GM10847 (cell line): ENCODE results near the gene EXOC4.

Experiments
- POLR2A ChIP-seq: IDR thresholded peaks from 2 replicates; pipeline ENCODE4 v1.6.1; 2011; ENCODE audit not compliant: insufficient read length; ENCODE audit errors: extremely low read depth

Gene EXOC4

DNA sequence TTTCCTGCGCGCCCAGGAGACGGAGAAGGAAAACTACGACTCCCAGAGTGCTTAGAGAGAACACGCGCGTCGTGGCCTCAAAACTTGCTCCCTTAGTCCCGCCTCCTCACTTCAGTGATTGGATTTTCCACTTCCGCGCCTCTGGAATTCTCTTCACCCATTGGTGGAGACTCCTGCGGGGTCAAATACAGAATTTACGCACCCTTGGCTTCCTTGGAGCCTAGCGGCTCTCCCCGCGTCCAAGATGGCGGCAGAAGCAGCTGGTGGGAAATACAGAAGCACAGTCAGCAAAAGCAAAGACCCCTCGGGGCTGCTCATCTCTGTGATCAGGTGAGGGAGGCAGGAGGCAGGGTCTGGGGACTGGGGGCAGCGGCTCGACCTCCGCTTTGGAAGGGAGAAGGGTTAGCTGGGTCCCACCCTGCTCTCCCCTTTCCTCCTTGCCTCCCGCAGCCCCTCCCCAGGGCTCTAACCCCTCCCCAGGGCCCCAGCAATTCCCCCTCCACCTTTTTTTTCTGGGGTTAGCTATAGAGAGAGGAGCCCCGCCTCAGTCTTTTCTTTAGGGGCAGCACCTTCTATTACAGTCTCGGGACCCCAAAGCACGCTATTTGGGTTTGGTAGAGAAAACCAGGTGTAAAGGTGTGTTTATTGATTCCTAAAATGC lies at the start of gene EXOC4:
Gene EXOC4 (plus strand): TSS at position 221 of the 661 bp plus-strand sequence.
- TF ChIP-seq POLR2A: peak; percentile 65

DNA sequence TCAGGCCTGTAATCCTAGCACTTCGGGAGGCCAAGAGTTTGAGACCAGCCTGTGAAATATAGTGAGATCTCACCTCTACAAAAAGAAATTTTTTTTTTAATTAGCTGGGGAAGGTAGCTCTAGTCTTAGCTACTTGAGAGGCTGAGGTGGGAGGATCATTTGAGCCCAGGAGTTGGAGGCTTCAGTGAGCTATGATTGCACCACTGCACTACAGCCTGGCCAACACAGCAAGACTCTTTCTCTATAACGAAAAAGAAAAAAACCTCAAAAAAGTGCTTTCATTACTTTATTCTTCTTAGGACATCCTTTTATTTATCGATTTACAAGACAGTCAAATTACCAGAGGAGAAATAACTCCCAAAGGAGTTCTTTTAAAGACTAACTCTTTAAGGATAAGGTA lies 49.4 kb upstream of the EXOC4 start:
- TF ChIP-seq POLR2A: no peak

DNA sequence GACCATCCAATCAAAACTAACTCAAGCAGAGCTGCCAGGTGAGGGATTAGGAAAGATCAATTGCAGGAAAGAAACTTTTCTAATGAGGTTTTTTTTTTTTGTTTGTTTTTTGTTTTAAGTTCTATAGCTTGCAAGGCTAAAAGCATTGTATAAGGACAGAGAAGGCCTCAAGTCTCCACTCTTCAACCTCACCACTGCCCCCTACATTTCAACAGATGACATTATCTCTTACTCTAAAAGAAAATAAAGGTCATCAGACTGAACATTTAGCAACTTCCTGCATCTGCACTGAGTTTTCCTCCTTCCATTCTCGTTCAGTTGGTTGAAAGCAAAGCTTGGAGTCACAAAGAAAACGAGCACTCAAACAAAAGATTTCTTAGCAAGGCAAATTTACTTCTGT lies 45.2 kb upstream of the EXOC4 start:
- no peak for TF ChIP-seq POLR2A

DNA sequence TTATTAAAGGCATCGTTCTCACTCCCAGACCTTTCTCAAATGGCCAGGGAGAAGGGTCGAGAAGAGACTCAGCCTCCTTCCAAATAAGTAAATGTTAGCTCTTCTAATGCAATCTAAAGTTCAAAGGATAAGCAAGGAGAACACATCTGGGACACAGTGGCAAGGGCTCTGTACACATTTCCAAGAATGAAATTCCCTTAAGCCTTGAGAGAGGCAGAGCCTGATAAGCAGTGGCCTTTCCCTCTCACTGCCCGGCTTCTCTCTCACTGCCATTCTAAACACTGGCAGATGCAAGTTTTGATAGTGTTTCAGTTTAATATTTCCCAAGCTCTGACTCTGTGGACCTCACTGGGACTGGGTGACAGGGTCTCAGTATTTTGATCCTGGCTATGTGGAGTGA lies 35.1 kb upstream of the EXOC4 start:
- TF ChIP-seq POLR2A: no peak

DNA sequence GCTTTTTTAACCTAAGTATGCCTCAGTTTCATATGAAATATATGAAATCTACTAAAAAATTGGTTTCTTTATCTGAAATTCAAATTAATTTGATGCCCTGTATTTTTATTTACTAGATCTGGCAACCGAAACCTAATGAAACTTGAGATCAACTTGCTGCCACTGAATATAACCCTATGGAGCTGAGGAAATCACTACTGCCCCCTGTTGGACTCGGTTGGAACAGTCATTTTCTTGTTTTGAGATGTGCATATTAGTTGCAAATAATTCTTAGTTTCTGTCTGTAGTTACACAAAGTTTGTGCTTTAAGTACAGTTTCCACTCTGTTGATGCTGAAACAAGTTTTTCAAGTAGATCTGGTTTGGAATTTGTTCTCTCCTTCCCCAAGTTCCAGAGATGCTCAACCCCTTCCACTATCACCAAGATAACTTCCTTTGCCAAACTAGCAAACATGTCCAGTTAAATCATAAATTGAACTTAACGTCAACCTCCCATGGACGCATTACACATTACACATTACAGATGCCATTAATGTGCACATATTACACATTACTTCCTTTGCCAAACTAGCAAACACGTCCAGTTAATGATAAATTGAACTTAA lies 22.2 kb upstream of the EXOC4 start:
- TF ChIP-seq POLR2A: no peak

DNA sequence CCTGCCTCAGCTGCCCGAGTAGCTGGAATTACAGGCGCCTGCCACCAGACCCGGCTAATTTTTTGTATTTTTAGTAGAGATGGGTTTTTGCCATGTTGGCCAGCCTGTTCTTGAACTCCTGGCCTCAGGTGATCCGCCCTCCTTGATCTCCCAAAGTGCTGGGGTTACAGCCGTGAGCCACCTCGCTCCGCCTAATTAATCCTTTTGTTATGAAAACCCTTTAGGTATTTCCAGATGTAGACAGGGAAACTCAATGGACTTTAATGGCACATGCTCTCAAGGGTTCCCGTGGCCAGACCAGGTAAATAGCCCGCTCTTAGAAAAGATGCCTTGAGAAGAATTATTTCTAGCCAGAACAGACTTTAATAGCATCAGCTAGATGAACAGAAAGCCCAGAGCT lies 19.7 kb upstream of the EXOC4 start:
- TF ChIP-seq POLR2A: no peak

DNA sequence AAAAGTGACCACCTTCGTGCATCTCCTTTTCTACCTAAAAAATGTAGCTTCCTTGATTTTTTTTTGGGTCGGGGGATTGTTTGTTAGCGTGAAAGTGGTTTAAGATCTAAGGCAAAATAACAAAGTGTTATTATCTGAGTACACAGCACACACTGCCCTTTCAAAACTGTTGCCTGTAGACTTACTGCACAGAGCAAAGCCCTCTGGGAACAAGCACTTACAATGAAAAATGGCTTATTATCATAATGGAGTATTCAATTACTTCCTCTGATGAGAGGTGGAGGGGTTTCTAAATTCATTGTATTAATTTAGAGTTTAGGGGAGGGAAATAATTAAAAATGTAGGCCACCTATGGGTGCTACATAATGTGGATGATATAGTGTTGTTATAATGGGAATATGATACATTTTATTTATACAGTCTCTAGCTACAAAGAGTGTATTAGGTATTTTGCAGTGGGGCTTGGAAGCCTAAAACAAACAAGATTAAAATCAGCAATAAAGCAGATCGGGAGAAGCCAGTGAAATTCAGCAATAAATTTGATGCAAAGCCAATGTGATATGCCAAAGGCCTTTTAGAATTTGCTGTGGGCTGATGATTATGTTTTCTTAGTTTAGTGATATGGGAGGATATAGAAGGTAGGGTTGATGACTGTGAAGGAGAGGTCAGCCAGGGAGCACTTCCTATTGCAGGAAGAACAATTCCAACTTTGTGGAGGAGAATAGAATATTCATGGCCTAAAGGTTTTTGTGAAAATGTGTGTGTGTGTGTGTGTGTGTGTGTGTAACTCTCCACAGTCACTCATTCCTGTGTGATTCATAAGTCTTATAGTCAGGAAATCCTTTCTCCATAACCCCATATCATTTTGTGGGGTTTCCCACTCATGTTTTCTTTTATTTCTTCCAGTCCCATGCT lies 17.7 kb upstream of the EXOC4 start:
- TF ChIP-seq POLR2A: no peak

DNA sequence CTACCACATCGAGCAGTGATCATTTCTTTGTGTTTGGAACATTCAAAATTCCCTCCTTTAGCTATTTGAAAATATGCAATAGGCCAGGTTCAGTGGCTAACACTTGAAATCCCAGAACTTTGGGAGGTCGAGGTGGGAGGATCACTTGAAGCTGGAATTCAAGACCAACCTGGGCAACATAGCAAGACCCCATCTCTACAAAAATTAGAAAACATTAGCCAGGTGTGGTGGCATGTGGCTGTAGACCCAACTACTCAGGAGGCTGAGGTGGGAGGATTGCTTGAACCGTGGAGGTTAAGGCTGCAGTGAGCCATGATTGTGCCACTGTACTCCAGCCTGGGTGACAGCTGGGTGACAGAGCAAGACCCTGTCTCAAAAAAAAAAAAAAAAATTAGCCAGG lies 15.3 kb upstream of the EXOC4 start:
- no peak for TF ChIP-seq POLR2A

DNA sequence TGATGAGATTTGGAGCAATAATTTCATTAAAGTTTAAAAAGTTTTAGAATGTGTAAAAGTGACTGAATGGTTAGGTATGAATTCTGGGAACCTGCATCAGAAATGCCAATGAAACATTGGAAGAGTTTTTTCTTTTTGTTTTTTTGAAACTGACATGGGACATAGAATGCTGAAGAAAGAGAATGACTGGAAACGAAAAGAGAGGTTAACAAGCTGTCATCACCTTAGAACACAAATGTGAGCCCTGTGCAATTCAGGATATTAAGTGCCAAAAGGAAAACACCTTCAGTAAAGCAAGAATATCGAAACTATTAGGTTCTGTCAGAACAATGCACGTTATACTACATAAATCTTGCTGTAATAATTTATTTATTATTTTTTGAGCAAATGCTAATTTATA lies 12.6 kb upstream of the EXOC4 start:
- TF ChIP-seq POLR2A: no peak

DNA sequence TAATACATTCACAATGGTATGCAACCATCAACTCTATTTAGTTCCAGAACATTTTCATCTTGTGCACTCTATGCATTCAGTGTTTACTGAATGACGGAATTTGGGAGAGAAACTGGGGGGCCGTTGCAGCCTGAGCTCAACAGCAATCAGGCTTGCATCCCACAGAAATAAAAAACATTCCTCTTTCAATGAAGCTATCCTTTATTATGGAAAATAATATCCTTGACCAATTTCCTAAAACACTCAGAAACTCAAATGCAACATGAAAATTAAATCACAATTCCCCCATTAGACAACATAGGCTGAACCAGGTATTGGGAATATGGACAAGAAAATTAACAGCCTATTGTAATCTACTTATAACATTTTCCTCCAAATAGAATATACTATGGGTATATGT lies 6.3 kb upstream of the EXOC4 start:
- no peak for TF ChIP-seq POLR2A

DNA sequence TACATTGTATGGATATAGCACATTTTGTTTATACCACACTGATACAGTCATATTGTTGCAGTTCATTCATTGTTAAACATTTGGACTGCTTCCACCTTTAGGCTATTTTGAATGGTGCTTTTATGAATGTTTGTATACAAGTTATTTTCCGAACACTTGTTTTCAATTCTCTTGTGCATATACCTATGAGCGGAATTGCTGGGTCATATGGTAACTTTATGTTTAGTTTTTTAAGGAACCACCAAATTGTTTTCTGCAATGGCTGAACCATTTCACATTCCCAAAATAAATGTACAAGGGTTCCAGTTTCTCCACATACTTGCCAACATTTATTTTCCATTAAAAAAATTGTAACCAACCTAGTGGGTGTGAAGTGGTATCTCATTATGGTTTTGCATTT lies 4.0 kb upstream of the EXOC4 start:
- no peak for TF ChIP-seq POLR2A

DNA sequence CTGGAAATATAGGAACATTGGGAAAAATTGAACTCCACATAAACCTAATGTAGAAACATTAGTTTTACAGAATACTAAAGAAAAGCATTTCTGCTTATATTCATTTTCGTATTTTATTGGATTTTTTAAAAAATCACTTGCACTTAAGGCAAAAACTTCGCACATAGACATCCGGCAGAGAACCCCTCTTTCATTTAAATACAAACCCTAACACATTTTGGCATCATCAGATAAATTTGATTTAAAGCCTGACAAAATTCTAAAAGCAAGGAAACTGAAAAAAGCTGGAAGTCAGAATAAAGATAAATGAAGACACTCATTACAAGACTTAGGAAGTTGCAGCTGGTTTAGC lies 396 bp upstream of the EXOC4 start:
- TF ChIP-seq POLR2A: no peak

DNA sequence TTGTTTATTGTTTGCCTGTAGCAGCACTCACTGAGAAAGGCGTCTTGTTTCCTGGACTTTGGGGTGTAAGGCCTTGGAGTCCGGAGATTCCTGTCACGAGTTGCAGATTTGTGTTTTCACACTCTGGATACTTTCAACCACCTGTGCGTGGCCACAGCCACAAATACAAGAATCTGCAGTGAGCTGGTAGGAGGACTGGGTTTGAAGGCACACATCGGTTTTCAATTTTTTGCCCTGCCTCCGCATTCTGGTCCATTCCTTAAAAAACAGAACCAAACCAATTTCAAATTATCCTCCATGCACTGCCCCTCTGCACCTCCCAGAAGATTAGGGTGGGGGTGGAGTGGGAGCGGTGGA lies 619 bp downstream of the EXOC4 start:
- no peak for TF ChIP-seq POLR2A

DNA sequence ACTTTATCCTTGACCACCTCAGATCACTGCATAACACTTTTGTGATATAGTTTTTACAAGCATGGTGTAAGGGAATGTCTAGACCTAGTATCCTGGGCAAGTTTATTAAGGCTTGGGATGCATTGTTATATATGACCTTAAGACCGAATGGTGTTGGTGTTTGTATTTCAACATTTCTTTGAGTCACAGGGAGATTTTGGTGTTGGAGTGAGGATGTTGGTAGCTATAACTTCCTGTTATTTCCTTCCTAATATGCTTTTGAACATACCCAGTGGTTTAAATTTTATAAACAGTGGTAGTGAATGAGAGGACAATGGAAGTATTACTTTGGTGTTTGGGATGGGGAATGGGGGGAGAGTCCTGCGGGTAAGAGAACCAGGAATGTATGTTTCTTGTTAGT lies 2.6 kb downstream of the EXOC4 start:
- TF ChIP-seq POLR2A: no peak

DNA sequence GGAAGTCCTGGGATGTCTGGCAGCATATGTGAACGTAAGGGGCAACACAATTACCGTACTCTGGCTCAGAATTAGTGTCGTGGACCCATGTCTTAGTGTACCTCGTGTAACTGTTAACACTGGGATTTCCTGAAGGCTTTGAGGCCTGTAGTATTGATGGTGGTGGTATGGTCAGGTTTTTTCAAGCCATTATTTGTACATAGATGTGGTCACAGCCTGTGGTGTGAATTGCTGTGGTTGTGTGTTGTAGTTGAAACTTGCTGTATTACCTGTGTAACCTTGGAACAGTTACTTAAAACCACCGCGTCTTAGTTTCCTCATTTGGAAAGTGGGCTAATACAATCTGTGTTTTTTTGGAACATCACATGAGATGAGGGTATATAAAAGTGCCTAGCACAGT lies 5.3 kb downstream of the EXOC4 start:
- TF ChIP-seq POLR2A: no peak

DNA sequence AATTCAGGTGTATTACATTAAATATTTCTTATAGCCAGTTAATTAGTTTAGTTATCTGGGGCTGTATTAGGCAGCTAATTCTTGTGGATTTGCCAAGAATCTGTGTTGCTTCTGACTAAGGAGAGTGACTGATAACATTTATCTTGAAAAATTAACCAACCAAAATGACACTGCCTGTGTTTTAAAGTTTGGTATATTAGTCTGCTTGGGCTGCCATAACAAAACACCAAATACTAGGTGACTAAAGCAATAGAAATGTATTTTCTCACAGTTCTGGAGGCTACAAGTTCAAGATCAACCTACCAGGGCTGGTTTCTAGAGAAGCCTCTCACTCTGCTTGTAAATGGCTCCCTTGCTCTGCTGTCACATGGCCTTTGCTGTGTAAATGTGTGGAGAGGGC lies 12.9 kb downstream of the EXOC4 start:
- no peak for TF ChIP-seq POLR2A
